ENCODE data around the gene DLGAP5. TPM values are rescaled to one million over a fixed set of nuclear protein-coding genes. Genes with fewer than 3 reads are reported as not detected.

Gene DLGAP5
- total and polyA plus RNA-seq, 2 of the 4 experiments (the other 2 are of a cell fraction) = 14.9 to 19.0 TPM

DNA sequence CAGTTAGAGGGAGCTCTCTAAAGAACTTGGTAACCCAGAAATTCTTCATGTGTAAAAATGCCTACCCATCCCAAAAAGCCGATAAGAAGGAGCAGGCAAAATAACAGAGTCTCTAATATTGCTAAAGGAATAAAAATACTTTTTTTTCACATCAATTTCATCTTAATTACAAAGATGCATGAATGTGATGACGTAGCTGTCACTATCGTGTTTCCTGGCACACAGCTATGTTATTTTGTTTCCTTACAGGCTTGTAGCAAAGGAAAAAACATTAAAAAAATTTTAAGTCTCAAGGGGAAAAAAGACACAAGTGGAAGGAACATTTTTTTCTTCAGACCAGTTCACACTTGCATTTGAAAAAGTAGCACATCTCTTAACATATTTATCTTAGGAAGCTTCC, 72.6 kb downstream of the DLGAP5 start:
- Histone ChIP-seq H3K23ac (ENCODE audit: low read depth, low read length) (no peak overlapping the region), H4K8ac (ENCODE audit: low read depth in 2 of 2, low read length in 2 of 2) (no peak overlapping the region), H2AFZ (replicated peaks; ENCODE audit: low read length, poor library complexity) (peak overlapping the region; percentile 64), H2BK5ac (ENCODE audit: low read depth, low read length, poor library complexity, severe bottlenecking) (no peak overlapping the region), H3K4me2 (ENCODE audit: low read depth, low read length) (no peak overlapping the region), H2BK120ac (ENCODE audit: low read depth, low read length) (0 out of 2 replicates have a peak overlapping the region, but pooled peaks have one; percentile 2), H2BK15ac (ENCODE audit: low read depth, low read length) (no peak overlapping the region), H3K4me1 (ENCODE audit: control insufficient read depth, insufficient read depth, low read length) (peaks cover 16% of the 10 kb centered on the region), H4K91ac (ENCODE audit: insufficient read depth, low read depth, low read length) (no peak overlapping the region), H3K56ac (ENCODE audit: extremely low read depth, insufficient read depth, low read length) (no peak overlapping the region), H3K27me3 (ENCODE audit: control insufficient read depth, insufficient read depth, low read length) (no peaks in the 10 kb centered on the region), H3K27ac (ENCODE audit: insufficient read depth, low read length) (no peak overlapping the region), H3K4ac (ENCODE audit: low read depth, low read length) (no peak overlapping the region), H3K9ac (ENCODE audit: low read depth, low read length) (no peak overlapping the region), H3K9me3 (ENCODE audit: control insufficient read depth, insufficient read depth, low read length) (no peaks in the 10 kb centered on the region), H3K36me3 (ENCODE audit: control insufficient read depth, insufficient read depth, low read length) (no peaks in the 10 kb centered on the region), H3K4me3 (ENCODE audit: insufficient read depth, low read depth, low read length) (no peak overlapping the region), H2AK9ac (replicated peaks; ENCODE audit: low read depth, low read length, poor library complexity) (no peak overlapping the region), H3K18ac (ENCODE audit: low read depth, low read length) (no peak overlapping the region), H2BK20ac (ENCODE audit: low read depth, low read length) (no peak overlapping the region), H4K5ac (ENCODE audit: low read depth, low read length) (no peak overlapping the region), H2AK5ac (ENCODE audit: low read depth, low read length) (no peak overlapping the region), H3K79me1 (ENCODE audit: low read depth in 1 of 2, low read length in 2 of 2) (no peaks in the 10 kb centered on the region), H3K14ac (replicated peaks; ENCODE audit: low read depth, low read length) (no peak overlapping the region), H3K9me1 (ENCODE audit: insufficient read depth, low read length) (peaks cover 9% of the 10 kb centered on the region), H4K20me1 (ENCODE audit: insufficient read depth, low read length) (no peaks in the 10 kb centered on the region)
- ChIA-PET CTCF (no interaction called here), POLR2A (ENCODE audit: unreplicated experiment) (no interaction called here)
- ATAC-seq (ENCODE audit: low read depth) = no peak
- in situ Hi-C loops (cut with MboI; ENCODE audit: low sequenced_read_pairs) = no loop called here
- intact Hi-C loops (cut with micrococcal nuclease) = no loop called here
- no TSS peak for BruUV-seq (replicated peaks)
- no peak for TF ChIP-seq CHD1 (IDR thresholded peaks at IDR 0.05; ENCODE audit: low read depth, low read length)
- TF ChIP-seq POLR2A (IDR thresholded peaks at IDR 0.05; ENCODE audit: low read depth, low read length) = no peak
- TF ChIP-seq NFE2L2 (IDR thresholded peaks at IDR 0.05; ENCODE audit: low read depth, low read length) = no peak
- TF ChIP-seq, protein P1, sequence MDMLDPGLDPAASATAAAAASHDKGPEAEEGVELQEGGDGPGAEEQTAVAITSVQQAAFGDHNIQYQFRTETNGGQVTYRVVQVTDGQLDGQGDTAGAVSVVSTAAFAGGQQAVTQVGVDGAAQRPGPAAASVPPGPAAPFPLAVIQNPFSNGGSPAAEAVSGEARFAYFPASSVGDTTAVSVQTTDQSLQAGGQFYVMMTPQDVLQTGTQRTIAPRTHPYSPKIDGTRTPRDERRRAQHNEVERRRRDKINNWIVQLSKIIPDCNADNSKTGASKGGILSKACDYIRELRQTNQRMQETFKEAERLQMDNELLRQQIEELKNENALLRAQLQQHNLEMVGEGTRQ (IDR thresholded peaks at IDR 0.05; ENCODE audit: low read depth, low read length) = no peak
- TF ChIP-seq BHLHE40 (IDR thresholded peaks at IDR 0.05; ENCODE audit: low read depth, low read length) = no peak
- TF ChIP-seq CEBPB (IDR thresholded peaks at IDR 0.05; ENCODE audit: low read depth, low read length) = no peak
- no peak for TF ChIP-seq FOS (IDR thresholded peaks at IDR 0.05; ENCODE audit: low read depth, low read length)
- no peak for TF ChIP-seq MAFK (IDR thresholded peaks at IDR 0.05; ENCODE audit: low read depth, low read length)
- TF ChIP-seq, protein P2, sequence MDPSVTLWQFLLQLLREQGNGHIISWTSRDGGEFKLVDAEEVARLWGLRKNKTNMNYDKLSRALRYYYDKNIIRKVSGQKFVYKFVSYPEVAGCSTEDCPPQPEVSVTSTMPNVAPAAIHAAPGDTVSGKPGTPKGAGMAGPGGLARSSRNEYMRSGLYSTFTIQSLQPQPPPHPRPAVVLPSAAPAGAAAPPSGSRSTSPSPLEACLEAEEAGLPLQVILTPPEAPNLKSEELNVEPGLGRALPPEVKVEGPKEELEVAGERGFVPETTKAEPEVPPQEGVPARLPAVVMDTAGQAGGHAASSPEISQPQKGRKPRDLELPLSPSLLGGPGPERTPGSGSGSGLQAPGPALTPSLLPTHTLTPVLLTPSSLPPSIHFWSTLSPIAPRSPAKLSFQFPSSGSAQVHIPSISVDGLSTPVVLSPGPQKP (IDR thresholded peaks at IDR 0.05; ENCODE audit: borderline replicate concordance, low read depth, low read length) = no peak
- no peak for TF ChIP-seq RCOR1 (IDR thresholded peaks at IDR 0.05; ENCODE audit: insufficient replicate concordance, low read length)
- no peak for TF ChIP-seq RAD21 (IDR thresholded peaks at IDR 0.05; ENCODE audit: low read length)
- TF ChIP-seq, protein P3, sequence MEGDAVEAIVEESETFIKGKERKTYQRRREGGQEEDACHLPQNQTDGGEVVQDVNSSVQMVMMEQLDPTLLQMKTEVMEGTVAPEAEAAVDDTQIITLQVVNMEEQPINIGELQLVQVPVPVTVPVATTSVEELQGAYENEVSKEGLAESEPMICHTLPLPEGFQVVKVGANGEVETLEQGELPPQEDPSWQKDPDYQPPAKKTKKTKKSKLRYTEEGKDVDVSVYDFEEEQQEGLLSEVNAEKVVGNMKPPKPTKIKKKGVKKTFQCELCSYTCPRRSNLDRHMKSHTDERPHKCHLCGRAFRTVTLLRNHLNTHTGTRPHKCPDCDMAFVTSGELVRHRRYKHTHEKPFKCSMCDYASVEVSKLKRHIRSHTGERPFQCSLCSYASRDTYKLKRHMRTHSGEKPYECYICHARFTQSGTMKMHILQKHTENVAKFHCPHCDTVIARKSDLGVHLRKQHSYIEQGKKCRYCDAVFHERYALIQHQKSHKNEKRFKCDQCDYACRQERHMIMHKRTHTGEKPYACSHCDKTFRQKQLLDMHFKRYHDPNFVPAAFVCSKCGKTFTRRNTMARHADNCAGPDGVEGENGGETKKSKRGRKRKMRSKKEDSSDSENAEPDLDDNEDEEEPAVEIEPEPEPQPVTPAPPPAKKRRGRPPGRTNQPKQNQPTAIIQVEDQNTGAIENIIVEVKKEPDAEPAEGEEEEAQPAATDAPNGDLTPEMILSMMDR (conservative IDR thresholded peaks at IDR 0.05; ENCODE audit: low read depth, low read length) = no peak
- no peak for TF ChIP-seq MAZ (IDR thresholded peaks at IDR 0.05; ENCODE audit: borderline replicate concordance, low read depth, low read length)
- no peak for TF ChIP-seq SMC3 (IDR thresholded peaks at IDR 0.05; ENCODE audit: low read depth, low read length)
- TF ChIP-seq RFX5 (IDR thresholded peaks at IDR 0.05; ENCODE audit: low read depth, low read length) = no peak
- no peak for TF ChIP-seq MXI1 (IDR thresholded peaks at IDR 0.05; ENCODE audit: borderline replicate concordance, low read depth, low read length)
- DNase-seq = no peak
- no CpG with 5 or more reads among the region's 3 CpGs for WGBS, 2 experiments (ENCODE audit: extremely low coverage in 2 of 2, insufficient read length in 1 of 2)
- dilution Hi-C loops (cut with HindIII; ENCODE audit: low sequenced_read_pairs, unreplicated experiment) = no loop called here
